DMS153 (cell line): ENCODE results near the gene ARHGEF4.

Experiments
- DNase-seq: peaks from one replicate; lab custom pipeline; 2025; lab: John Stamatoyannopoulos, UW

Gene ARHGEF4, protein sequence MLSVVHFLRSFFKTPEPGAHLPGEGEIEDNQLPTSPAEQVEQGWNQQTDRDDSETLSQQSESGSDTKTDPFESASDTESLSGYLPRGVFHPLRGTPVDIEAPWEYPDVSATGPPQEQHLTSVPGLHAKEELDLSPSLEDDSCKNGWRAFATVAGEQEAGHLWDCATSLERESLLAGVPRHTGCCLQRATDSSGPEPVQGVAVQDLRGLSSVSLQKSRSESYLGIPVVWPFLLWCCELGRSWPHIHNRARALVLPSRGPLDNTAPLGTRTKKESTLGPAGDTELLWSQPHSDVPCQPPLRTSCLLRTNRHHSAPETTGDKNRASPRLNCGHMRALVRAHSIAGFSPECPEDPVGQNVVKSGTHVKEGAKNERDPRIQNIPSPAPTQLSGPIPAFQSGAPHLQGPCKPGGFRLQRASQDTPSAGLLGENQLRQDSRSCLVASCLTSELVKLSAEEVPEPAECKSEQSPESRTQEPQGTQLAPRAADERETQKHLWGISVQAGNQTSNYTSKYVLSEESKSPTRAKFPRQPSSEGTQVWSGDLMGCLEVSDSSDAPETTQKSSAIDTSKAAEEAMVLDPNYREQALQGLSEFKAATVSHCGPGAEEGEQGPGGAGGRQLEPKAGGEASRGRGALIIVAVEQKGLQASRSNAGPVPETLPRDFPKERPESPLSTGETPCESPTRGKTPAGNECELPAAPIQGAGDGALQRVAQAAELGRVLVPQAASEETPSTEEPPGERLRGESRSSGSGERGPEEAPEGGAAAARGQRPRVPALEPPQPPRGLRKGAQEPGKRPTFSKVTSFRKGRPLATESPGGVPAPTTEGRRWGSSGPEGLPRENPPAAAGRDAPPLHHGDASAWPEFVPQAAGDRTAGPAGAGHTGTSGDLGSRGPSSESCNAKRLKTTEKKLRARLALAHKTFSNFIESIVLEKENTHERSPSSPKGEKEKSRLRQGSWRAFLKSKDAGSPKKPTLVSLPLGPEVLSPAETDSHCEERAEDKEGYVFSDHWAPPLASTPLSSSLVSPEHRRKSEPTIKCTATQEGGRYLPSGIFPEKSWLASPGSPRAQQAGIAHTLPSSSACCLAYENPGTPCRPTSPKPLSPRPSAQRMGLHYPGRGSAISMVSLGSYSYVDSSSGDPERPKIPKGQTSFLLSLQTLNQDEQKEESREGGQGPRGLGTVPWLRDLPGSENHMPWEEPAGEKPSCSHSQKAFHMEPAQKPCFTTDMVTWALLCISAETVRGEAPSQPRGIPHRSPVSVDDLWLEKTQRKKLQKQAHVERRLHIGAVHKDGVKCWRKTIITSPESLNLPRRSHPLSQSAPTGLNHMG (N-terminal part only)

DNA sequence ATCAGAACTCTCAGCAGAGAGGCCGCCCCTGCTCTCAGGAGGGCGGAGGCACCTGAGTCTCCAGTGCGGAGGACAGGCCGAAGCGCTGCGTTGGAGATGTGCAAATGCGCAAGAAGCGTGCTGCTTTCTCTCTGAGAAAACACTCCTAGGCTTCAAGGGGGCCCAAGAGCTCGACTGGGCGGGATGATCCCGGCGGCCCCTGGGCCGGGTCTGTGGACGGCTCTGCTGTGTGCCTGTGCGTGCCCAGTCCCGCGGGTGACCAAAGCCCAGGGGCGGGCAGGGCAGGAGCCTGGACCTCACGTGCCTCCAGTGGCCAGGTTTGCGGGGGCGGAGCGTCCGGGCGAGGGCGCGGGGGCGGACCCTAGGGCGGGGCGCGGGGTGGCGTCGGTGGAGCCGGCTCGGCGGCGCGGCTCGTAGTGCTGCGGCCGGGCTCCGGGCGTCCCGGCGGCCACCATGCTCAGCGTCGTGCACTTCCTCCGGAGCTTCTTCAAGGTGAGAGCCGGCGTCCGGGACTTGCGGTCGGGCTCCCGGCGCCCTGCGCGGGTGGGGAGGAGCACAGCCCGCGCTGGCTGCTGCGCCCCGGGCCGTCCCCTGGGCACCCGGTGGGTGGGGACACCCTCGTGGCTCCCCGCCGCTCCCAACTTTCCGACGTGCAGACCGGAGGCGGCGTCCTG is at the start of gene ARHGEF4:
Gene ARHGEF4 (plus strand): TSS at position 414 of the 674 bp plus-strand sequence. CDS start 40 bp downstream, at position 454.
- peak; percentile 45 for DNase-seq

DNA sequence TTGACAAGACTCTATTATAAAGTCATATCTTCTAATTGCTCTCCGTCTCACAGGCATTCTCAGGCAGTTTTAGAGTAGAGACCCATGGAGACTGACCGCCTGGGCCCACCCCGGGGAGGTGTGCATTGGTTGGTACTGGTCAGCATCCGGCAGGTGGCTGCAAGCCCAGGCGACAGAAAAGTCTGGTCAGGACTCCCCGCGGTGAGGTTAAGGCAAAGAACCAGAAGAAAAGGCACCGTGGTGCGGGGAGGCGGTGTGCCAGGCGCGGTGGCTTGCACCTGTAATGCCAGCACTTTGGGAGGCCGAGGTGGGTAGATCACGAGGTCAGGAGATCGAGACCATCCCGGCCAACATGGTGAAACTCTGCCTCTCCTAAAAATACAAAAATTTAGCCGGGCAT is 48.9 kb upstream of the ARHGEF4 start:
- DNase-seq, result no peak

DNA sequence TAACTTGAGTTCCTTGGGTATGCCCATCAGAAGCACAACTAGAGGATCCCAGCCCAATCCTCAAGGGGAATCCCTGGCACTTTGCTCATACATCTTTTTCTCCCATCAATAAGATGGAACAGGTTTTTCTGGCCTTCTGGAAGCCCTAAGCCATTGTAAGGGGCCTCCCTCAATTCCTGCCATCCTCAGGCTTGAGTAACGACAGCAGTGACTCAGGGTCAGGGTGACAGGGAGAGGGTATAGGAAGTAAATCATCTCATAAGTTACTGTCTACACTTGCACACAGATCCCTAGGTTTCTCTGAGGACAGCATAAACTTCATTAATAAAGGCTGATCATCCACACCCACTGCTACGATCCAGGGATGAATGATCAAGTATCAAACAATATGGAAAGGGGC is 46.4 kb upstream of the ARHGEF4 start:
- DNase-seq, result no peak

DNA sequence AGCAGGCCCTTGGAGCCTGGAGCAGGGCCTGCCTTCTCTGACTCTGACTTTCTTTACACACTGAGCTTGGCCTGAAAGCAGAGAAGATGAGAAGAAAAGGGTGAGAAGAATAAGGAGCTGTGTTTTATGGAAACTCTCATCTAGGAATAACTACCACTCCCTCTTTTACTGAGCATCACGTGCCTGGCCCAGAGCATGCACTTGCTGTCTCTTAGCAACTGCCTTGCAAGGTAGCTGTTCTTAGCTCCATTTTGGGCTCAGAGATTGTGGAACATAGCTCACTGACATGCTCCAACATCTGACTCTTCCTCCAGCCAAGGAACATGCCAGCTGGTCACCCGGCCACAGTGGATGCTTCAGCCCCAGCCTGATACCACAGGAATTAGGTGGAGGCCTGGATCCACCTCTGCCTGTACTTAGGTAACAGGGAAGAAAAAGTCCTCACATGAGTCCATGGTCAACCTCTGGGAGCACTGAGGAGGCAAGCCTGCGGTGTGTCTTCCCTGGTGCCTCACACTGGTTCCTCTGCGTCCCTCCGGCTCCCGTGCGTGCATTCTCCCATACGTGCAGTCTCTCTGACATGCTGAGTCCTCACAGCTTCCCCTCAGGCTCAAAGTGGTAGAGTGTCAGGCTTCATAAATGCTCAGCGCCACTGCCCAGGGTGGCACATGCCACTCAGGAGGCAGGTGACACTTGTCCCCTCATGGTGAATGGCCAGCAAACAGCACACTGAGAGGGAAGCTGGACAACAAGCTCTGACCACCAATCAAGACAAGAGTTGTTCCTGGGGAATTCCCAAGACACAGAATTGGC is 45.7 kb upstream of the ARHGEF4 start:
- no peak for DNase-seq

DNA sequence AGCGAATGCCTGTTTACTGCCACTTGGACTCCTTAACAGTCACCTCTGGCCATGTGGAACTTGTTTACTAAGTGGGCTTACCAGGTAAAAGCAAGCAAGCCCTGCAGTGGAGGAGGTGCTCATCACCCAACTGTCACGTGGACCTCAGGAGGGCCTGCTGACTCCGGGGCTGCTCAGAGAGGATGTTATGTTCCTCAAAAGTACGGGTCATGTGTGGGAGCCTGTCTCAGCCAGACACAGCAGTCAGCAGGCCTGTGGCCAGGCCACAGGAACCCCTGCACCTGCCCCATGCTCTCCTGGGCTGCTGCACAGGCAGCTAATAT is 45.1 kb upstream of the ARHGEF4 start:
- peak; percentile 42 for DNase-seq

DNA sequence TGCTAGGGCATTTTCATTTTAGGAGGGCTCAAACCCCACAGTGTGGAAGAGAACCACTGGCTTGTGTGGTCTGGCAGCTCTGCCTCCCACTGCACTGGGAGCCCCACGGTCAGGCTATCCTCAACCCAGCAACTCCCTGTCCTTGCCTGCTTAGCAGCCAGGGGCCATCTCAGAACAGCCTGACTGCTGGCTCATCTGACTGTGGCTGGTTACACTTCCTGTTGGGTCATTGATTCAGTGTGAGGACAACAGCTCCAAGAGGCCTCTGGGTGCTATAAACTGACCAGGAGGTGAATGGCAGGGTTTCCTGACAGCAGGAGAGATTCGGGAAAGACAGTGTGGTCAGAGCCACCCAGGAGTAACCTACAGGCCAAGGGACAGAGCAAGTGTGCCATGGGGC is 41.3 kb upstream of the ARHGEF4 start:
- DNase-seq, result no peak

DNA sequence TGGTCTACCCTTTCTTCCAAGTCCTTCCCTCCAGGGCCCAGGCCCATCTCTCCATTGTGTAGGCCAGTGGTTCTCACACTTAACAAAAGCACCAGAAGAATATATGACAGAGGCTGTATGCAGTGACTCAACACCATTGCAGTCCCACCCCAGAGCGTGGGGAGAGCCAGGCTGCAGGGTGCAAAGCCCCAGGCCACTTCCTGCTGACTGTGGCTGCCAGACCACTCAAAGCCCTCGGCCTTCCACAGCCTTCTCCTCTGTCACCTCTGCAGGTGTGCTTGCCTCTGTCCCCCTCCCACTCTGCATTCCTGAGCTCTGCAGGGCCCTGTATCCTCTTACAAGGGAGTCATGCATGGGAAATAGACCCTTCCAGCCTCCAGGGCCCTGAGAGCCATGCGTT is 40.4 kb upstream of the ARHGEF4 start:
- DNase-seq, result no peak

DNA sequence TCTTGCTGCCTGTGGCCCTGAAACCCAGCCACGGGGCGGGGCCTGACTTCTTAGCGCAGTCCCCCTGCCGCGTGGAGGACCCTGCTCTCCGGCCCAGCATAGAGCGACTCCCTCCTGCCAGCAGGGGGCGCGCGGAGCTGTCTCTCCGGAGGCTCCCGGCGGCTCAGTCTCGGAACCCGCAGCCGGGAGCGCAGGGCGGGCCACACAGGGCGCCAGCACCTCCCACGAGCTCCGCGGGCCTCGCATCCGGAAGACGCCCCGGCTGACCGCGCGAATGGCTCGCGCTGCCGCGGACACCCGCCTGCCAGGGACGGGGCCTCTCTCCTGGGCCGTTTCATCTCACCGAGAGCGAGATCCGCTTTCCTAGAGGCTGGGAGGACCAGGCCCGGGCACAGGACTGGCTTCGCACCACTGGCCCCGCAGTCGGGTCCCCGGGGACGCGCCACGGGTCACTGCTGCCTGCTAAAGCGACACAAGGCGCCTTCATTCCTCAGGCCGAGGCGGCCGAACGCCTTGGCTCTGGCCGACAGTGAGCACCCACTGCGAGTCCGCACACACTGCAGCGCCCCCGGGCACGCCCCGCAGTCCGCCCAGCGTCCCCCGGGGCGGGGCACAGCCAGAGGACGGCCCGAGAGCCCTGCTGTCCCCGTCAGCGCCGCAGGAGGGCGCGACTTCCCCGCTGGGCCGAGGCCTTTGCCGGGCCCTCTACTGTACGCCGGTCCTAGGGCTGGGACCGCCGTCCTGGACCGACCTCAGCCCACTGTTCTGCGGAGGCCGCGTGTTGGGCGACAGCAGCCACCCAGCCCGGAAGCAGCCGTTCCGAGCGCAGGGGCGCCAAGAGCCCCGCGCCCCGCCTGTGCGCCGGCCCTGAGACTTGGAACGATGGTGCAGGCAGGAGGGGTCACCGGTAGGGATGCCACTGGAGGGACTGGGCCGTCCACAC is 39.0 kb upstream of the ARHGEF4 start:
- peak; percentile 81 for DNase-seq

DNA sequence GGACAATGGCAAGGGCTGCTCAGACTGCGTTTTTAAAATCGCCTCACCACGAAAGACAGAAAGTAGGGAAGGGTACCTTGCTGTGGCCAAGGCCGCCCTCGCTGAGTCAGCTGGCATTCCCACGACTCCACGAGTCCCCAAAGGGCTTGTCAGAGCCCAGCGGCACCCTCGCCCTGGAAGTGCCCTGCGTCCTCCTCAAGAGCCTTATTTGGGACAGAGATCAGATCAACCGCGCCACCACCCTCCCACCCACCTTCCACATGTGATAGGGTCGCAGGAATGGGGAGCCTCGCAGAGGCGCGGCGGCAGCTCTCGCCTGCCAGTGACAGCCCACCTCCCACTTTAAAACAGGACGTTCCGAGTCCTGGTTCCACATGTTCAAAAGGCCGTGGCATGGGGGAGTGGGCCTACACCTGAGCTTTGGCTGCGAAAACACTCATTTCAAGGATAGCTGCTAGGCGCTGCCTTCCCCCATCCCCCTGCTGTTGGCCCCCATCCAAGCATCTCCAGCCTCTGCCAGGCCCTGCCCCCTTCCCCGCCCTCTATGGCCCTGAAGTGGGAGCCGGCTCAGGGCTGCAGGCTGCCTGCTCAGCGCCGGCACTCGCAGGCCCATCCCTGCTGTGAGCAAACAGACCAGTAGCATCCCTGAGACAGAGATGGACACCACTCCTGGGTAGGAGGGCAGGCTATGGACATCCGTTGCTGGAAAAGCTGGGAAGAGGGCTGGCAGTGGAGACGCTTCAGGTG is 38.1 kb upstream of the ARHGEF4 start:
- peak; percentile 66 for DNase-seq

DNA sequence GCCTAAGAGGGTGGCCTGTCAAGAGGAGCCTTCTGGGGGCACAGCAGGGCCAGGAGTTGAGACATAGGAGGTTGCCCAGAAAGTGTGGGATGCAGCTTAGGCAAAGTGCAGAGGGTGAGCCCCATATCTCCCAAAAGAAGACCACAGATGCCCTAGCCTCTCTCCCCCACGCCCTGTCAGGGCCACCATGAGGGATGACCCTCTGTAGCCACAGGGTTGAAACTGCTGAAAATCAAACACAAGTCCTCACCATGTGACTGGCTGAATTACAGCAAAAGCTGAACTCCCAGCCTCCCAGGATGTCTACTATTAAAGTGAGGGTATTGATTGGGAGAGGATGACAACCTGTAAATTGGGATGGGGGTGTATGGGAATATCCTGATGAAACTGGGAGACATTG is 37.4 kb upstream of the ARHGEF4 start:
- DNase-seq, result no peak

DNA sequence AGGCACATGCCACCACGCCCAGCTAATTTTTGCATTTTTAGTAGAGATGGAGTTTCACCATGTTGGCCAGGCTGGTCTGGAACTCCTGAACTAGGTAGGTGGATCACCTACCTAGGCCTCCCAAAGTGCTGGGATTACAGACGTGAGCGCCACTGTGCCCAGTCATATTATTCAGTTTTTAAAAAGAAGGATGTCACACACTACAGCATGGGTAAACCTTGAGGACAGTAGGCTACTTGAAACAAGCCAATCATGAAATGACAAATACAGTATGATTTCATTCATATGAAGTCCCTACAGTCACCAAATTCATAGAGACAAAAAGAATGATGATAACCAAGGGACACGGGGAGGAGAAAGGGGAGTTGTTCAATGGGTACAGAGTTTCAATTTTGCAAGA is 31.1 kb upstream of the ARHGEF4 start:
- no peak for DNase-seq

DNA sequence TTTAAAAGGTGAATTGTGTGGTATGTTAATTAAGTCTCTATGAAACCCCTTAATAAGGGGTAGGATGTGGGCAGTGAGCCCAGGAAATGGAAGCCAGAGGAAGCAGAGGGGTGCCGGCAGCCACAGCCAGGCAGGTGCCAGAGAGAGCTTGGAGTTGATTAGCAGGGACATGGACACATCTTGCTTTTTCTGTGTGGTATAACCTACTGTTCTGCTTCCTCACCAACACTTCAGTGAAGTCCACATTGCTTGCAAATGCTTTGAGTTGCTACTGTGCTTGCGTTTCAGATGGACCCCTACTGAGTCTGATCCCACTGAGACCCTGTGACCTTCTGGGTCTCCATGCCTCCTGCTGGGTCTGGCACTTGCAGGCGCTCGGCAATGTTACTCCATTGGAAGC is 30.3 kb upstream of the ARHGEF4 start:
- no peak for DNase-seq

DNA sequence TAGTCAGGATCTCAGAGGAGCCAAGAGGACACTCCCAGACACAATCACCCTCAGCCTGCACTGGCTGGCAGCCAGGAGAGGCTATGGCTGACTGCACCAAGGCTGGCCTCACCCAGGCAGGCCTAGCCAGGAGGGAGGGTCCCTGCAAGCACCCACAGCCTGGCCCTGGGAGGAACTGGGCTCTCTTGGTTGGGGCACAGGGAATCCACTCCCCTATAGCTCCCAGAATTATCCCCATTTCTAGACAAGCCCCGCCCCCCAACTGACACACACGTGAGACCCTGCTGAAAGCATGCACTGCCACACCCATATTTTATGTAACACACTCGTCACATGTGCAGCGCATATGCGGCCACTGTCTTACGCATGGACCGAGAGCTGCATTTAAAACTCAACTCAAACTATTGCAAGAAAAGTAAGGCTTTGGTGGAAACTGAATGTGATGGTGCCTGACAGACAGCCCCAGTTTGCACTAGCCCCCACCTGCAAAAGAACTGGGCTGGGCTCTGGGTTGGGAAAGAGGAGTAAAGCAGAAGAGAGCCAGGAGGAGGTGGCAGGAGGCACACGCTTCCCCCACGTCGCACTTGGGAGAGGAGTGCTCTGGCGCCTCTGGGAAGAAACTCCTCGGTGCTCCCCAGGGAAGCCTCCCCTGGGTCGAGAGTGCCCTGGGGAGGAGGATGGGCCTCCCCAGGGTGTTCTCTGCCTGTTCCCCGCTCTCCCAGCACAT is 28.9 kb upstream of the ARHGEF4 start:
- peak; percentile 25 for DNase-seq

DNA sequence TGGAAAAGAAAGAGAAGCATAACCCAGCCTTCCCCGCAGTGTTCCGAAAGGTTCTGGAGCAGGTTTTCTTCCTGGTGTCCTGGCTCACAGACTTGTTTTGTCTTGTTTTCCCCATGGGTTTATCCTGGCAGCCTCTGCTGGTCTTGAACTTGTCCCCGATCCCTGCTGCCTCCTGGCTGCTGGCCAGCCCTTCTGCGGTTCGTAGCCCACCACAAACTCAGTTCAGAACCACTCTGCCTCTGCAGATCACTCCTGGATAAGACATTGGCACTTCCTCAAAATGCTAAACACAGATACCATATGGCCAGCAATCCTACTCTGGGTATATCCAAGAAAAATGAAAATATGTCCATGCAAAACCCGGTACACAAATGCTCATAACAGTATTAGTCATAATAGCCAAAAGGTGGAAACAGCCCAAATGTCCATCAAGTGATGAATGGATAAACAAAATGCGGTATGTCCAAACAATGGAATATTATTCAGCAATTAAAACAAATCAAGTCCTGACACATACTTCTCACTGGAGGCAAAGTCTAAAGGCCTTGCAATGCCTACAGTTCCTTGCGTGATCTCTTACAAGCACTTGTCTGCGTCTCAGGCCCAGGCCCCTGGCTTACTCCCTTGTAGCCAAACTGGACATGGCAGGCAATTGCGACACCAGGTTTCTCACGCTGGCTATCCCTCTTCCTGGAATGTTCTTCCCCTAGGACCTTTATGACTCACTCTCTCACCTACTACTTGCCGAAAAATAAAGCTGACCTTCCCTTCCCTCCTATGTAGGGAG is 28.0 kb upstream of the ARHGEF4 start:
- DNase-seq, result no peak

DNA sequence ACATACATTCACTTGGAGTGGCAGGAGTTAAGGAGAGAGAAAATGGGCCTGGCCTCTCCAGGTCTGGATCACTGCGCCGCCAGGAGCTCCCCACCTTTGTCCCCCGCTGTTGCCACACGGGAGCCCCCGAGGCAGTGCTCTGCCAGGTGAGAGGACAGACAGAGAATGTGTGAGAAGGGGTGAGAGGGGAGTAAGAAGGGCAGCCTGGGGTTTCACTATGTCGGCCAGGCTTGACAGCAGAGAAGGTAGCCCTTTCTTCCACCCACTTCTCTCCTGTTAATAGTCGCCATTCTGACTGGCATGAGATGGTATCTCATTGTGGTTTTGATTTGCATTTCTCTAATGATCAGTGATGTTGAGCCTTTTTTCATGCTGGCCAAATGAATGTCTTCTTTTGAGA is 26.2 kb upstream of the ARHGEF4 start:
- DNase-seq, result no peak

DNA sequence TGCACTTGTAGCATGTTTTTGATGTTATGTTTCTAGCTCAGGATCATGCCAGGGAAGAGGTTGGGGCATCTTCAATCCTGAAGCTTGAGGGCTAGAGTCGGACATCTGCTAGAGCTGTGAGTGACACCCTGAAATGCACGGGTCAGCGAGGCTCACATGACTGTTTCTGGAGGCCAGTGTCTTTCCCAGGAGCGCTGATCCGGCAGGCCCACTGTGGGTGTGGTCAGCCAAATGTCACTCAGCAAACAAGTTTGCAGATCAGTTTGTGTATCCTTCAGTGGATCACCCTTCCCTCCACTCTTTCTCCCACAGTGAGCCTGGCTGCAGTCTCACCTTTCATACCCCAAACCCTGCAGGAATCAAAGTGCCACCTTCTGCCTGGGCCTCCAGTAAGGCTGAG is 23.0 kb upstream of the ARHGEF4 start:
- no peak for DNase-seq

DNA sequence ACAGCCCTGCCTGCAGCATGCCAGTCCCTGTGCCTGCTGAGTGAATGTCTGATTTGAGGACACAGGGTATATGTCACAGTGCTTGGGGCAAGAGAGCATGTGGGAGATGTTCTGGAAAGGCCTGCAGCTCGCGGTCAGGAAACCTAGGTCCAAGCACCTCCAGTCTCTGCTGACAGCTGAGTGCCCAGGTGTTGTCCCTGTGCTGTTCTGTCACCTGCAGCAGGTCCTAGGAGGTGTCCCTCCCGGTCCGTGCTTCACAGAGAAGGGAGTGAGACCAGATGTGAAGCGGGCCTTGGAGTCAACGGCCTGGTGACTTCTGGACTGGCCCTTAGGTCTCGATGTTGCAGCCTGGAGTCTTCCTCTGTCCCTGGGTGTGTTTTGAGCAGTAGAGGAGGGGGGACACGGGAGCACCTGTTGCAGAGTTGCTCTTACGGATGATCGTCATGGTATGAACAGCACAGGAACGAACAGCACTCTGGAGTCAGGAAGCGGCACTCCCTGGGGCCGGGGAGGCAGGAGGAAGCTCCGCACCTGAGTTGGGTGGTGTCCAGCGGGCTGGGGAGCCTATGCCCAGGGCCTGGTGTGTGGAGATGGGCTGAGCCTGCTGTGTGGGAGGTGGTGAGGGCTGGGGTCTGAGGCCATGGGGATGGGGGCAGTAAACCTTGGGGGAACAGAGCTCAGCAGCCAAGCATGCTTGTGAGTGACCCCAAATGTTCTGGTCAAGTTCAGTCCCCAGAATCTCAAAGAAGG is 21.6 kb upstream of the ARHGEF4 start:
- no peak for DNase-seq
